Measurements from ENCODE around the gene SERPINB1.
"Not testable (repeated sequence)": the region's sequence is repeated elsewhere in the genome, so short reads cannot be mapped to it uniquely, and the experiment has no call there.

The SERPINB1 gene

DNA sequence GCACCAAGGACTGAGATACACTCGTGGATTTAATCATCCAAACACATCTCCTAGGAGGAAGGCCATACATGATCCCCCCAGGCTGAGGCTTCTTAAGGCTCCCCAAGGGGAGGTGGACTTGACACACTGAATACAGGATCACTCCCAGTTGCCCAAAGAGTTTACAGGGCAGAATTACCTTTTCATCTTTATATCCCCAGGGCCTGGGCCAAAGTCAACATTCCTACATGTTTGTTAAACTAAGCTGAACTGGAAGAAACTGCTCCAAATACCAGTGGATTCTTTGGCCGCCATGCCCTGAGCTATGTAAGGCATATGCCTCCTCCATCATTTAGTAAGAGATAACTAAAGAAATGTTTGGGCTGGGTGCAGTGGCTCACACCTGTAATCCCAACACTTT lies 22.2 kb upstream of the SERPINB1 start:
- no peak overlapping the region for H3K27ac ChIP-seq
- no peak for TF ChIP-seq CTCF (IDR thresholded peaks at IDR 0.05)
- H3K4me3 ChIP-seq = no peak overlapping the region
- DNase-seq (ENCODE audit: low spot score) = no peak

- Histone ChIP-seq H3K27ac (no peak overlapping the region), H3K4me3 (no peak overlapping the region)
- no peak for DNase-seq (ENCODE audit: low spot score)
- TF ChIP-seq CTCF (IDR thresholded peaks at IDR 0.05) = no peak
Measured at GRCh38 chr6:2862712-2863181, 21.1 kb upstream of the SERPINB1 start.

GRCh38 chr6:2861822-2862164 lies 20.1 kb upstream of the SERPINB1 start:
- DNase-seq (ENCODE audit: low spot score) = no peak
- H3K27ac ChIP-seq = no peak overlapping the region
- H3K4me3 ChIP-seq = no peak overlapping the region
- no peak for TF ChIP-seq CTCF (IDR thresholded peaks at IDR 0.05)

- H3K27ac ChIP-seq = no peak overlapping the region
- no peak for TF ChIP-seq CTCF (IDR thresholded peaks at IDR 0.05)
- no peak overlapping the region for H3K4me3 ChIP-seq
- no peak for DNase-seq (ENCODE audit: low spot score)
Measured at GRCh38 chr6:2861060-2861821, 19.6 kb upstream of the SERPINB1 start.

DNA sequence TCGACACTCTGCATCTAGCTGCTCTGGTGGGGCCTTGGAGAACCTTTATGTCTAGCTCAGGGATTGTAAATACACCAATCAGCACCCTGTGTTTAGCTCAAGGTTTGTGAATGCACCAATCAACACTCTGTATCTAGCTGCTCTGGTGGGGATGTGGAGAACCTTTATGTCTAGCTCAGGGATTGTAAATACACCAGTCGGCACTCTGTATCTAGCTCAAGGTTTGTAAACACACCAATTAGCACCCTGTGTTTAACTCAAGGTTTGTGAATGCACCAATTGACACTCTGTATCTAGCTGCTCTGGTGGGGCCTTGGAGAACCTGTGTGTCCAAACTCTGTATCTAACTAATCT lies 19.0 kb upstream of the SERPINB1 start:
- DNase-seq (ENCODE audit: low spot score); H3K4me3 ChIP-seq; H3K27ac ChIP-seq: not testable (repeated sequence)

- H3K27ac ChIP-seq; DNase-seq (ENCODE audit: low spot score); H3K4me3 ChIP-seq: not testable (repeated sequence)
Measured at GRCh38 chr6:2859798-2860705, 18.4 kb upstream of the SERPINB1 start.

DNA sequence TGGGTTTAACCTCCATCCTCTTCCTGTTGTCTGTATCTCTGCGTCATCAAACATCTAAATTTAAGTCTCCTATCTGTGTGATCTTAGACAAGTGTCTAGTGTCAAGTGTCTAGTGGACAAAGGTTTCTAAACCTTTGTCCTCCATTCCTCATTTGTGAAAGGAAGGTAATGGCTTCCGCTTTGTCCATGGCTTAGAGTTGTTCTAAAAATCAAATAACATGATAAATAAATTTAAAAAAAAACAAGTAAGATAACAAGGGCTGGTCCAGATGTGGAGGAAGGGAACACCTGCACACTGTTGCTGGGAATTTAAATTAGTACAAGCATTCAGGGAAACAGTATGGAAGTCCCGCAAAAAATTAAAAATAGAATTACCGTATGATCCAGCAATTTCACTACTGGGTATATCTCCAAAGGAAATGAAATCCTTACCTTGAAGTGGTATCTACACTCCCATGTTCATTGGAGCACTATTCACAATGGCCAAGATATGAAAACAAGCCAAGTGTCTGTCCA lies 17.6 kb upstream of the SERPINB1 start:
- no peak for TF ChIP-seq CTCF (IDR thresholded peaks at IDR 0.05)
- no peak for DNase-seq (ENCODE audit: low spot score)
- Histone ChIP-seq H3K4me3 (no peak overlapping the region), H3K27ac (peak overlapping the region in 1 of 2 donors; percentile 74)
